K562 (cell line): Measurements from ENCODE around the gene DRAXIN. TPM values are rescaled to one million over a fixed set of nuclear protein-coding genes. Genes with fewer than 3 reads are reported as not detected.

Experiments used
- CGGBP1 ChIP-seq: fragments of 250-450 bp; sonication (Bioruptor Pico); IDR thresholded peaks from 2 replicates; pipeline ENCODE4 v1.9.0; 2021; ENCODE audit warnings: mild to moderate bottlenecking
- CHAMP1 ChIP-seq: fragments of 450-650 bp; IDR thresholded peaks from 2 replicates; pipeline ENCODE4 v1.6.1; 2016; ENCODE audit warnings: mild to moderate bottlenecking
- EHMT2 ChIP-seq: fragments of 450-650 bp; IDR thresholded peaks from 2 replicates; pipeline ENCODE4 v1.6.1; 2018; ENCODE audit warnings: antibody characterized with exemption
- ELK3 ChIP-seq: fragments of 450-650 bp; formaldehyde crosslinking; IDR thresholded peaks from 2 replicates; pipeline ENCODE4 v1.4.0; 2020; ENCODE audit warnings: mild to moderate bottlenecking
- HMGN3 ChIP-seq: IDR thresholded peaks from 2 replicates; pipeline ENCODE4 v1.6.1; 2011; ENCODE audit warnings: borderline replicate concordance, low read depth, mild to moderate bottlenecking, mixed read lengths, low read length; ENCODE audit not compliant: insufficient read length; ENCODE audit errors: extremely low read depth
- MAFK ChIP-seq: IDR thresholded peaks from 2 replicates; pipeline ENCODE4 v1.6.1; 2011; ENCODE audit warnings: low read length, improper control_type of control experiment
- MCM7 ChIP-seq, 2 experiments: fragments of 450-650 bp; IDR thresholded peaks; 2 replicates each; pipeline ENCODE4 v1.6.1; 2016 to 2018
- PTBP1 ChIP-seq: fragments of 200-400 bp; formaldehyde crosslinking; IDR thresholded peaks from 2 replicates; pipeline ENCODE4 v1.6.1; 2017; ENCODE audit warnings: low read depth, low read length
- SMAD1 ChIP-seq: fragments of 150-350 bp; IDR thresholded peaks from 2 replicates; pipeline ENCODE4 v1.6.1; 2014; ENCODE audit warnings: low read length, low read depth; ENCODE audit not compliant: partially characterized antibody
- TEAD2 ChIP-seq: fragments of 450-650 bp; IDR thresholded peaks from 2 replicates; pipeline ENCODE4 v1.6.1; 2016; ENCODE audit warnings: missing genetic modification characterization, control low read depth, missing compliant biosample characterization
- ZKSCAN3 ChIP-seq: fragments of 250-450 bp; sonication (Bioruptor Pico); IDR thresholded peaks from 2 replicates; pipeline ENCODE4 v1.4.0; 2020
- ZNF318 ChIP-seq, 2 experiments: fragments of 450-650 bp; IDR thresholded peaks; 2 replicates each; pipeline ENCODE4 v1.6.1; 2016; ENCODE audit warnings: mild to moderate bottlenecking in 2 of 2, borderline replicate concordance in 1 of 2, low read depth in 1 of 2, moderate library complexity in 1 of 2
- ZNF41 ChIP-seq: fragments of 250-450 bp; sonication (Bioruptor Pico); conservative IDR thresholded peaks from 2 replicates; pipeline ENCODE4 v1.4.0; 2020; ENCODE audit warnings: mild to moderate bottlenecking
- ZNF655 ChIP-seq: fragments of 250-450 bp; sonication (Bioruptor Pico); IDR thresholded peaks from 2 replicates; pipeline ENCODE4 v1.5.0; 2021
- ZNF75A ChIP-seq: fragments of 450-650 bp; formaldehyde crosslinking; IDR thresholded peaks from 2 replicates; pipeline ENCODE4 v1.4.0; 2020; ENCODE audit warnings: mild to moderate bottlenecking
- polyA plus RNA-seq, 8 experiments: library from polyadenylated mRNA; depleted of rRNA in 4 of 8; stranded (reverse) in 5 of 8; unstranded in 3 of 8; fragments of >200 nt; fragmentation: Nextera tagmentation in 2 of 8; fragmentation: Illumina TruSeq in 1 of 8; extraction: Ambion mirVana in 2 of 8; extraction: Trizol in 1 of 8; gene quantifications; 2 replicates each; pipeline versions ENCODE4 v1.2.1 to v1.2.3, GENCODE V29; 2011 to 2014; ENCODE audit warnings: inconsistent platforms in 1 of 8, missing spikeins in 1 of 8
- total RNA-seq, 7 experiments: library from RNA; depleted of rRNA in 6 of 7; stranded (reverse); fragments of >200 nt in 6 of 7; fragmentation: Illumina TruSeq in 2 of 7; extraction: Trizol in 2 of 7; gene quantifications; 2 replicates each; pipeline versions ENCODE4 v1.2.1 to v1.2.3, GENCODE V29; 2011 to 2021; ENCODE audit warnings: low replicate concordance in 1 of 7

The DRAXIN gene
- total and polyA plus RNA-seq, 9 of the 15 experiments (the other 6 are each of a cell fraction or from before 2014, with no cell fraction given): 0.01 to 0.04 (median 0.01) TPM; not detected in 6

- TF ChIP-seq ZNF318 (IDR thresholded peaks at IDR 0.05; ENCODE audit: borderline replicate concordance in 1 of 2, low read depth in 1 of 2) (no peak), ELK3 (no peak), TEAD2 (no peak), HMGN3 (no peak), ZNF655 (no peak), EHMT2 (no peak), CGGBP1 (CRISPR knock-in tag) (no peak), ZNF41 (CRISPR knock-in tag) (no peak), MCM7 (IDR thresholded peaks at IDR 0.05) (no peak), MAFK (no peak; the same call in 1 of the 2 replicates), CHAMP1 (no peak), ZKSCAN3 (no peak), SMAD1 (no peak), ZNF75A (CRISPR knock-in tag) (no peak), PTBP1 (no peak)
Measured at GRCh38 chr1:11719313-11720032, 28.0 kb downstream of the DRAXIN start (continued).
